SK-N-SH (cell line): Measurements from ENCODE around the gene CTNND1. TPM values are rescaled to one million over a fixed set of nuclear protein-coding genes. Genes with fewer than 3 reads are reported as not detected.
A peak's percentile ranks its signal among the peaks of the same experiment; 100 is the strongest.

ENCODE experiments used
- CTCF ChIA-PET: fragments of 300-600, 350-600 bp; formaldehyde crosslinking; extraction: SDS; loops from one replicate; lab custom pipeline; 2021; lab: Yijun Ruan, JAX
- POLR2A ChIA-PET: fragments of 350-600 bp; sonication (Branson Sonifier 250); formaldehyde crosslinking; extraction: SDS; loops from one replicate; lab custom pipeline; 2020; ENCODE audit warnings: antibody characterized with exemption, inconsistent platforms; lab: Yijun Ruan, JAX
- DNase-seq: peaks from one replicate; pipeline ENCODE4 v3.0.0; 2012
- H2AFZ ChIP-seq: fragments of 200-600 bp; sonication (generic); 2 replicates; pipeline ENCODE4 v1.8.1; 2016; ENCODE audit warnings: antibody characterized with exemption, mild to moderate bottlenecking, low read depth
- H3F3A ChIP-seq: fragments of 200-600 bp; sonication (generic); replicated peaks from 2 replicates; pipeline ENCODE3; 2016; ENCODE audit warnings: antibody characterized with exemption, mild to moderate bottlenecking; ENCODE audit not compliant: insufficient read depth
- H3K27ac ChIP-seq, 2 experiments: fragments of 200-500 bp in 1 of 2; fragments of 200-600 bp in 1 of 2; sonication (Bioruptor generic) in 1 of 2; sonication (generic), shearing (Covaris generic) in 1 of 2; 2 replicates each; pipeline versions ENCODE4 v1.5.1 to v1.6.1; 2014 to 2016; ENCODE audit warnings: low read depth in 2 of 2, inconsistent platforms in 1 of 2, low read length in 1 of 2, mild to moderate bottlenecking in 1 of 2, mixed read lengths in 1 of 2
- H3K27me3 ChIP-seq: fragments of 200-600 bp; sonication (generic), shearing (Covaris generic); 2 replicates; pipeline ENCODE4 v1.6.1; 2016; ENCODE audit warnings: mixed run types; ENCODE audit not compliant: insufficient read depth
- H3K36me3 ChIP-seq, 2 experiments: fragments of 200-500 bp in 1 of 2; fragments of 200-600 bp in 1 of 2; sonication (Bioruptor generic) in 1 of 2; sonication (generic) in 1 of 2; replicated peaks in 1 of 2; 2 replicates each; pipeline versions ENCODE3 to v1.5.1; 2014 to 2016; ENCODE audit warnings: low read length in 1 of 2, mild to moderate bottlenecking in 1 of 2; ENCODE audit not compliant: insufficient read depth in 2 of 2, control insufficient read depth in 1 of 2
- H3K4me1 ChIP-seq, 2 experiments: fragments of 200-500 bp in 1 of 2; fragments of 200-600 bp in 1 of 2; sonication (Bioruptor generic) in 1 of 2; sonication (generic), shearing (Covaris generic) in 1 of 2; 2 replicates each; pipeline versions ENCODE4 v1.5.1 to v1.6.1; 2014 to 2016; ENCODE audit warnings: low read depth in 1 of 2, low read length in 1 of 2, mixed run types in 1 of 2; ENCODE audit not compliant: insufficient read depth in 2 of 2, control insufficient read depth in 1 of 2
- H3K4me2 ChIP-seq: fragments of 200-600 bp; sonication (generic), shearing (Covaris generic); 2 replicates; pipeline ENCODE4 v1.6.1; 2017; ENCODE audit warnings: mixed run types
- H3K4me3 ChIP-seq, 2 experiments: fragments of 200-500 bp in 1 of 2; fragments of 200-600 bp in 1 of 2; sonication (Bioruptor generic) in 1 of 2; sonication (generic), shearing (Covaris generic) in 1 of 2; 2 replicates each; pipeline versions ENCODE4 v1.5.1 to v1.8.1; 2014 to 2016; ENCODE audit warnings: low read depth in 2 of 2, inconsistent platforms in 1 of 2, low read length in 1 of 2, mild to moderate bottlenecking in 1 of 2, mixed read lengths in 1 of 2, moderate library complexity in 1 of 2
- H3K79me2 ChIP-seq: fragments of 200-600 bp; sonication (generic); 2 replicates; pipeline ENCODE4 v1.8.1; 2017; ENCODE audit warnings: mild to moderate bottlenecking; ENCODE audit not compliant: insufficient read depth
- H3K9ac ChIP-seq: fragments of 200-600 bp; sonication (generic); 2 replicates; pipeline ENCODE4 v1.6.1; 2017; ENCODE audit warnings: mixed run types
- H3K9me2 ChIP-seq: fragments of 200-600 bp; sonication (generic); 2 replicates; pipeline ENCODE4 v1.6.1; 2017; ENCODE audit warnings: mixed run types
- H3K9me3 ChIP-seq: fragments of 200-600 bp; sonication (generic); 2 replicates; pipeline ENCODE4 v1.6.1; 2017; ENCODE audit warnings: mixed run types, mild to moderate bottlenecking, moderate library complexity
- H4K20me1 ChIP-seq: fragments of 200-600 bp; sonication (generic); 2 replicates; pipeline ENCODE4 v1.6.1; 2017; ENCODE audit warnings: mild to moderate bottlenecking, mixed run types; ENCODE audit not compliant: insufficient read depth
- ELF1 ChIP-seq: IDR thresholded peaks from 2 replicates; pipeline ENCODE4 v1.4.0; 2012
- EP300 ChIP-seq, 2 experiments: IDR thresholded peaks; 2 replicates each; pipeline versions ENCODE4 v1.4.0 to v1.6.1; 2012; ENCODE audit warnings: borderline replicate concordance in 1 of 2, low read depth in 1 of 2, low read length in 1 of 2
- EZH2phosphoT487 ChIP-seq: fragments of 200-600 bp; sonication (generic); IDR thresholded peaks from 2 replicates; pipeline ENCODE4 v1.6.1; 2017; ENCODE audit warnings: low read depth, mixed run types, mild to moderate bottlenecking, antibody characterized with exemption, moderate library complexity, borderline replicate concordance
- FOXJ3 ChIP-seq: sonication (generic); formaldehyde crosslinking; IDR thresholded peaks from 2 replicates; pipeline ENCODE4 v1.5.1; 2020; ENCODE audit warnings: mild to moderate bottlenecking, missing genetic modification reagents
- FOXM1 ChIP-seq: IDR thresholded peaks from 2 replicates; pipeline ENCODE4 v1.4.0; 2012; ENCODE audit warnings: low read depth, mild to moderate bottlenecking
- GABPA ChIP-seq: IDR thresholded peaks from 2 replicates; pipeline ENCODE4 v1.4.0; 2012; ENCODE audit warnings: low read depth, mild to moderate bottlenecking
- GATA2 ChIP-seq: sonication (generic); formaldehyde crosslinking; IDR thresholded peaks from 2 replicates; pipeline ENCODE4 v1.5.0; 2020; ENCODE audit warnings: mild to moderate bottlenecking, missing genetic modification reagents
- IRF3 ChIP-seq: fragments of 150-350 bp; IDR thresholded peaks from 2 replicates; pipeline ENCODE4 v1.6.1; 2016; ENCODE audit warnings: mild to moderate bottlenecking, low read depth, low read length
- MXI1 ChIP-seq: IDR thresholded peaks from 2 replicates; pipeline ENCODE4 v1.6.1; 2012; ENCODE audit warnings: mild to moderate bottlenecking, low read depth, low read length, improper control_type of control experiment
- NFIC ChIP-seq: IDR thresholded peaks from 2 replicates; pipeline ENCODE4 v1.4.0; 2012; ENCODE audit warnings: borderline replicate concordance
- NRF1 ChIP-seq: IDR thresholded peaks from 2 replicates; pipeline ENCODE4 v1.6.1; 2012; ENCODE audit warnings: low read depth, mild to moderate bottlenecking, low read length
- RAD21 ChIP-seq: IDR thresholded peaks from 2 replicates; pipeline ENCODE4 v1.6.1; 2012; ENCODE audit warnings: mild to moderate bottlenecking, low read length
- RCOR1 ChIP-seq: fragments of 150-350 bp; IDR thresholded peaks from 2 replicates; pipeline ENCODE4 v1.6.1; 2017; ENCODE audit warnings: antibody characterized with exemption, low read length
- REST ChIP-seq: IDR thresholded peaks from 2 replicates; pipeline ENCODE4 v1.6.1; 2012; ENCODE audit warnings: mild to moderate bottlenecking, low read depth, low read length, moderate library complexity
- TCF12 ChIP-seq: IDR thresholded peaks from 2 replicates; pipeline ENCODE4 v1.4.0; 2012
- TEAD4 ChIP-seq: IDR thresholded peaks from 2 replicates; pipeline ENCODE4 v1.4.0; 2012; ENCODE audit warnings: mild to moderate bottlenecking, borderline replicate concordance; ENCODE audit not compliant: insufficient read depth
- YY1 ChIP-seq: IDR thresholded peaks from 2 replicates; pipeline ENCODE4 v1.4.0; 2012; ENCODE audit warnings: low read depth, mild to moderate bottlenecking
- WGBS: methylation state at CpG from one replicate; pipeline ENCODE4 v1.1.6; 2017; ENCODE audit warnings: low lambda C conversion rate; 5-methylcytosine and 5-hydroxymethylcytosine counted together
- polyA plus RNA-seq, 3 experiments: library from polyadenylated mRNA; depleted of rRNA; stranded (reverse); fragments of >200 nt; gene quantifications; 2 replicates each; pipeline ENCODE4 v1.2.3, GENCODE V29; 2012
- TF ChIP-seq, protein P1 (sequence below): IDR thresholded peaks from 2 replicates; pipeline ENCODE4 v1.4.0; 2012; ENCODE audit warnings: low read depth, borderline replicate concordance
- TF ChIP-seq, protein P2 (sequence below): fragments of 200-600 bp; sonication (generic); IDR thresholded peaks from 2 replicates; pipeline ENCODE4 v1.6.1; 2017; ENCODE audit warnings: antibody characterized with exemption, mild to moderate bottlenecking, moderate library complexity

CTNND1 gene, protein sequence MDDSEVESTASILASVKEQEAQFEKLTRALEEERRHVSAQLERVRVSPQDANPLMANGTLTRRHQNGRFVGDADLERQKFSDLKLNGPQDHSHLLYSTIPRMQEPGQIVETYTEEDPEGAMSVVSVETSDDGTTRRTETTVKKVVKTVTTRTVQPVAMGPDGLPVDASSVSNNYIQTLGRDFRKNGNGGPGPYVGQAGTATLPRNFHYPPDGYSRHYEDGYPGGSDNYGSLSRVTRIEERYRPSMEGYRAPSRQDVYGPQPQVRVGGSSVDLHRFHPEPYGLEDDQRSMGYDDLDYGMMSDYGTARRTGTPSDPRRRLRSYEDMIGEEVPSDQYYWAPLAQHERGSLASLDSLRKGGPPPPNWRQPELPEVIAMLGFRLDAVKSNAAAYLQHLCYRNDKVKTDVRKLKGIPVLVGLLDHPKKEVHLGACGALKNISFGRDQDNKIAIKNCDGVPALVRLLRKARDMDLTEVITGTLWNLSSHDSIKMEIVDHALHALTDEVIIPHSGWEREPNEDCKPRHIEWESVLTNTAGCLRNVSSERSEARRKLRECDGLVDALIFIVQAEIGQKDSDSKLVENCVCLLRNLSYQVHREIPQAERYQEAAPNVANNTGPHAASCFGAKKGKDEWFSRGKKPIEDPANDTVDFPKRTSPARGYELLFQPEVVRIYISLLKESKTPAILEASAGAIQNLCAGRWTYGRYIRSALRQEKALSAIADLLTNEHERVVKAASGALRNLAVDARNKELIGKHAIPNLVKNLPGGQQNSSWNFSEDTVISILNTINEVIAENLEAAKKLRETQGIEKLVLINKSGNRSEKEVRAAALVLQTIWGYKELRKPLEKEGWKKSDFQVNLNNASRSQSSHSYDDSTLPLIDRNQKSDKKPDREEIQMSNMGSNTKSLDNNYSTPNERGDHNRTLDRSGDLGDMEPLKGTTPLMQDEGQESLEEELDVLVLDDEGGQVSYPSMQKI
- polyA plus RNA-seq (2012; rRNA removed): 39.4 and 49.4 TPM in 2 replicates
- 38.3 and 40.5 TPM in 2 replicates for polyA plus RNA-seq (2012; cell fraction: cytosol; rRNA removed)
- 59.2 and 69.5 TPM in 2 replicates for polyA plus RNA-seq (2012; cell fraction: nucleus; rRNA removed)

- Histone ChIP-seq H3K27me3 (no peaks in the 10 kb centered on the region), H3K9me3 (no peaks in the 10 kb centered on the region), H3K36me3 (peaks cover 0 to 3% of the 10 kb centered on the region in 2 experiments), H4K20me1 (peaks cover 32% of the 10 kb centered on the region), H3K27ac (peak within 1 kb of the TSS; percentile 96 to 97), H2AFZ (peak within 1 kb of the TSS; percentile 99), H3K79me2 (peaks cover 49% of the 10 kb centered on the region), H3K4me3 (peak within 1 kb of the TSS; percentile 63 to 73), H3F3A (peaks cover 5% of the 10 kb centered on the region), H3K4me2 (peak within 1 kb of the TSS; percentile 86), H3K9me2 (no peaks in the 10 kb centered on the region), H3K4me1 (peaks cover 5 to 17% of the 10 kb centered on the region in 2 experiments; a peak in 3 of 4 replicates), H3K9ac (peak within 1 kb of the TSS; percentile 95)
- ChIA-PET POLR2A (interaction anchor here (0.6 to 2.9 kb wide), 6 partner anchors 10 to 39 kb away, joined by 3 to 17 read pairs (median 6); partner anchors contain the start of genes BTBD18 and SELENOH), CTCF (interaction anchor here (0.8 to 10.0 kb wide), 9 partner anchors 9 to 303 kb away, joined by 3 to 116 read pairs (median 4); partner anchors contain the start of genes BTBD18 and SELENOH)
- WGBS: 2% methylated on average over 13 of the region's 13 CpGs
- DNase-seq: peak; percentile 91
- TF ChIP-seq TEAD4: 0 out of 2 replicates have a peak, but pooled peaks have one; percentile 25
- no peak; the same call in 1 of the 2 replicates for TF ChIP-seq IRF3
- TF ChIP-seq RCOR1: no peak
- TF ChIP-seq TCF12: peak; percentile 45
- no peak for TF ChIP-seq RAD21
- TF ChIP-seq NFIC: peak; percentile 46; the same call in 1 of the 2 replicates
- TF ChIP-seq MXI1: peak; percentile 75
- TF ChIP-seq FOXJ3 (CRISPR knock-in tag): no peak
- no peak for TF ChIP-seq GABPA
- TF ChIP-seq, protein P1, sequence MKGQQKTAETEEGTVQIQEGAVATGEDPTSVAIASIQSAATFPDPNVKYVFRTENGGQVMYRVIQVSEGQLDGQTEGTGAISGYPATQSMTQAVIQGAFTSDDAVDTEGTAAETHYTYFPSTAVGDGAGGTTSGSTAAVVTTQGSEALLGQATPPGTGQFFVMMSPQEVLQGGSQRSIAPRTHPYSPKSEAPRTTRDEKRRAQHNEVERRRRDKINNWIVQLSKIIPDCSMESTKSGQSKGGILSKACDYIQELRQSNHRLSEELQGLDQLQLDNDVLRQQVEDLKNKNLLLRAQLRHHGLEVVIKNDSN: no peak
- no peak for TF ChIP-seq FOXM1
- peak; percentile 84; the same call in 1 of the 2 replicates for TF ChIP-seq YY1
- no peak for TF ChIP-seq EP300 (IDR thresholded peaks at IDR 0.05; ENCODE audit: borderline replicate concordance in 1 of 2, low read depth in 1 of 2, low read length in 1 of 2)
- TF ChIP-seq, protein P2, sequence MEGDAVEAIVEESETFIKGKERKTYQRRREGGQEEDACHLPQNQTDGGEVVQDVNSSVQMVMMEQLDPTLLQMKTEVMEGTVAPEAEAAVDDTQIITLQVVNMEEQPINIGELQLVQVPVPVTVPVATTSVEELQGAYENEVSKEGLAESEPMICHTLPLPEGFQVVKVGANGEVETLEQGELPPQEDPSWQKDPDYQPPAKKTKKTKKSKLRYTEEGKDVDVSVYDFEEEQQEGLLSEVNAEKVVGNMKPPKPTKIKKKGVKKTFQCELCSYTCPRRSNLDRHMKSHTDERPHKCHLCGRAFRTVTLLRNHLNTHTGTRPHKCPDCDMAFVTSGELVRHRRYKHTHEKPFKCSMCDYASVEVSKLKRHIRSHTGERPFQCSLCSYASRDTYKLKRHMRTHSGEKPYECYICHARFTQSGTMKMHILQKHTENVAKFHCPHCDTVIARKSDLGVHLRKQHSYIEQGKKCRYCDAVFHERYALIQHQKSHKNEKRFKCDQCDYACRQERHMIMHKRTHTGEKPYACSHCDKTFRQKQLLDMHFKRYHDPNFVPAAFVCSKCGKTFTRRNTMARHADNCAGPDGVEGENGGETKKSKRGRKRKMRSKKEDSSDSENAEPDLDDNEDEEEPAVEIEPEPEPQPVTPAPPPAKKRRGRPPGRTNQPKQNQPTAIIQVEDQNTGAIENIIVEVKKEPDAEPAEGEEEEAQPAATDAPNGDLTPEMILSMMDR: no peak
- no peak for TF ChIP-seq EZH2phosphoT487
- no peak for TF ChIP-seq GATA2 (CRISPR knock-in tag)
- no peak for TF ChIP-seq NRF1
- 0 out of 2 replicates have a peak, but pooled peaks have one; percentile 36 for TF ChIP-seq REST
- peak; percentile 47; the same call in 1 of the 2 replicates for TF ChIP-seq ELF1
These were observed at the start of gene CTNND1 for GRCh38 chr11:57761301-57762234. Gene CTNND1, plus strand, starts transcription at chr11:57761802. Its CDS starts 29,677 bp downstream, at chr11:57791479.
